Astrocyte of the spinal cord (primary cell): ENCODE measurements around the gene ATXN1.
"Not testable (repeated sequence)": the region's sequence is repeated elsewhere in the genome, so short reads cannot be mapped to it uniquely, and the experiment has no call there.

Experiments used
- DNase-seq: peaks from one replicate; pipeline ENCODE4 v3.0.0; 2011; ENCODE audit warnings: low read depth, low spot score
- H3K4me3 ChIP-seq: 2 replicates; pipeline ENCODE4 v1.5.1; 2011; ENCODE audit warnings: low read depth, mild to moderate bottlenecking, low read length, moderate library complexity
- in situ Hi-C: cut with HindIII; loops from 2 replicates; pipeline ENCODE4 v1.10.0; 2017; ENCODE audit warnings: low sequenced_read_pairs
- TF ChIP-seq, protein P1 (sequence below): IDR thresholded peaks from 2 replicates; pipeline ENCODE4 v1.5.1; 2012; ENCODE audit warnings: low read depth, mild to moderate bottlenecking, low read length, inconsistent platforms

The ATXN1 gene

DNA sequence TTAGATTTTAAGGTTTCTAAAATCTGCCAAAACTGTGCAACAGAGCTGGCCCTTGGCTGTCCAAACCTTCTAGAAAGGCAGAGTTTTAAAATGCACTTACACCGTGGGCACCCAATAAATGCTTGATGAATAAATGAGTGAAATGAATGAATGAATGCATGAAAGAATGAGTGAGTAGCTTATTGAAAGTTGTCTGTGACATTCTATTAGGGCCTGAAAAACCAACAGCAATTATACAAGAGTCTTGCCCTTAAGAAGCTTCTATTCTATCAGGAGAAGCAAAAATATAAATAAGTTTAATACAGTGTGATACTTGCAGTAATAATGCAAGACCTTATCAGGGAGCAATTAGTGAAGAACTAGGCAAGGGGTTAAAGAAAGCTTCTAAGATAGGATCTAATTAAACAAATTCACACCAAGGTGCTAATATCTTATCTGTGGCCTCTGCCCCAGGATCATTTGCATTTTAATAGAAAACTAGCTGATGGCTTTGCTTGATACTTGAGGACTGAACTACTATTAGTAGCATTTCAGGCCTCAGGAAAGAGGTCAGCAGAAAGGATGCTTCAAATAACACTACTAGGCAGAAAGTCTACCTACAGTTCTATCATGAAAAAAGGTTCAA, 292.2 kb downstream of the ATXN1 start:
- in situ Hi-C loops, result no loop called here
- no peak overlapping the region for H3K4me3 ChIP-seq
- TF ChIP-seq, protein P1, sequence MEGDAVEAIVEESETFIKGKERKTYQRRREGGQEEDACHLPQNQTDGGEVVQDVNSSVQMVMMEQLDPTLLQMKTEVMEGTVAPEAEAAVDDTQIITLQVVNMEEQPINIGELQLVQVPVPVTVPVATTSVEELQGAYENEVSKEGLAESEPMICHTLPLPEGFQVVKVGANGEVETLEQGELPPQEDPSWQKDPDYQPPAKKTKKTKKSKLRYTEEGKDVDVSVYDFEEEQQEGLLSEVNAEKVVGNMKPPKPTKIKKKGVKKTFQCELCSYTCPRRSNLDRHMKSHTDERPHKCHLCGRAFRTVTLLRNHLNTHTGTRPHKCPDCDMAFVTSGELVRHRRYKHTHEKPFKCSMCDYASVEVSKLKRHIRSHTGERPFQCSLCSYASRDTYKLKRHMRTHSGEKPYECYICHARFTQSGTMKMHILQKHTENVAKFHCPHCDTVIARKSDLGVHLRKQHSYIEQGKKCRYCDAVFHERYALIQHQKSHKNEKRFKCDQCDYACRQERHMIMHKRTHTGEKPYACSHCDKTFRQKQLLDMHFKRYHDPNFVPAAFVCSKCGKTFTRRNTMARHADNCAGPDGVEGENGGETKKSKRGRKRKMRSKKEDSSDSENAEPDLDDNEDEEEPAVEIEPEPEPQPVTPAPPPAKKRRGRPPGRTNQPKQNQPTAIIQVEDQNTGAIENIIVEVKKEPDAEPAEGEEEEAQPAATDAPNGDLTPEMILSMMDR, result no peak
- DNase-seq, result no peak

DNA sequence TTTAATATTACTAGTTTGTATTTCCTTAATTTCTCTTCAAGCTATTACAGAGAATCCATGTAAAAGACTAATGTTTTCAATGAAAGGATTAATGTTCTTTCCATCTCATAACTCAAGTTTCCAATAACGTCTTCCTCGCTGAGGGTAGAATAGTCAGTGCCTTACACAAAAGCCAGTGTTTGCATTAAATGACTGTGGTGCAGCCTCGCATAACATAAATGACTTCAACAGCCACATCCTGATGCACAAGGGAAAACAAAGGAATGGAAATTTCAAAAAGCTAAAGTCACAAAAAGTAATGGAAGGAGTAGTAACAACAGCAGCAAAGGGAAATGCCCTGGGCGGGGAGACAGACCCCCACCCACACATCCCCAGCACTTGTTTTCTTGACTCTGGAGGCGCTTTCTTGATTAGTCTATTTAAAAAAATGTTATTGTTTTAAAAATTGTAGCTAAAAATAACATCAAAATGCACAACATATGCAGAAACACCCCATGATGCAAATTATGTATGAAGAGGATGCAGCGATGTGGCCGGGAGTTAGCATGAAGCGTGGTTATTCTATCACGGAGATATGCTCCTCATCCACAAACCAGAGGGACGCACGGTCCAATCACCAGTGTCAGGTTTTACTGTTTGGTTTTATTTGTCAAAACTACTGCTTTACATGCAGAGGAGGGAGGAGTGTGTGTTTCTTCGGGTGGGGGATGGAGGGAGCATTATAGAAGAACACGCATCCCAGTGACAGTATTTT, 294.3 kb downstream of the ATXN1 start:
- DNase-seq, result no peak
- in situ Hi-C loops, result no loop called here
- H3K4me3 ChIP-seq, result no peak overlapping the region
- TF ChIP-seq, protein P1, result no peak

DNA sequence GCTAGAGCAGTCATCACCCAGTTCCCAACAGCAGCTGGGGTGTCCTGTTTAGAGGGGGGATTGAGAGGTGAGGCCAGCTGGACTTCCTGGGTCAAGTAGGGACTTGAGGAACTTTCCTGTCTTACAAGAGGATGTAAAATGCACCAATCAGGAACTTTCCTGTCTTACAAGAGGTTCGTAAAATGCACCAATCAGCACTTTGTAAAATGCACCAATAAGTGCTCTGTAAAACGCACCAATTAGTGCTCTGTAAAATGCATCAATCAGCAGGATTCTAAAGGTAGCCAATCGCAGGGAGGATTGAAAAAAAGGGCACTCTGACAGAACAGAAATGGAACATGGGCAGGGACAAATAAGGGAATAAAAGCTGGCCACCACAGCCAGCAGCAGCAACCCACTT, 297.2 kb downstream of the ATXN1 start:
- DNase-seq, result no peak
- TF ChIP-seq, protein P1, result no peak
- H3K4me3 ChIP-seq, result no peak overlapping the region
- in situ Hi-C loops, result no loop called here

DNA sequence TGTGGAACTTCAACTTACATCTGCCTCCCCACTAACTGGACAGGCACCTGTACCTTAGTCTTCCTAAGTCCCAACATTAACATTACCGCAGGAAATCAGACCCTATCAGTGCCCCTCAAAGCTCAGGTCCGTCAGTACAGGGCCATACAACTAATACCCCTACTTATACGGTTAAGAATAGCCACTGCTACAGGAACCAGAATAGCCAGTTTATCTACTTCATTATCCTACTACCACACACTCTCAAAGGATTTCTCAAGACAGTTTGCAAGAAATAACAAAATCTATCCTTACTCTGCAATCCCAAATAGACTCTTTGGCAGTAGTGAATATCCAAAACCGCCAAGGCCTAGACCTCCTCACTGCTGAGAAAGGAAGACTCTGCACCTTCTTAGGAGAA, 298.0 kb downstream of the ATXN1 start:
- H3K4me3 ChIP-seq, DNase-seq, in situ Hi-C loops: not testable (repeated sequence)

DNA sequence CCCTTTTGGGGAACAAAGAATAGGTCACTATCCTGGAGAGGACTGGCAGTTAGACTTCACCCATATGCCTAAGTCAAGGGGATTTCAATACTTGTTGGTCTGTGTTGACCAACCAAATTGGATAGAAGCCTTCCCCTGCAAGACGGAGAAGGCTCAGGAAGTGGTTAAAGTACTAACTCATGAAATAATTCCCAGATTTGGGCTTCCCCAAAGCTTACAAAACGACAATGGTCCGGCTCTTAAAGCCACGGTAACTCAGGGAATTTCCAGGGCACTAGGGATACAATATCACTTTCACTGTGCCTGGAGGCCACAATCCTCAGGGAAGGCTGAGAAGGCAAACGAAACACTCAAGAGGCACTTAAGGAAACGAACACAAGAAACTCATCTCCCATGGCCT, 299.8 kb downstream of the ATXN1 start:
- in situ Hi-C loops, result no loop called here
- TF ChIP-seq, protein P1, result no peak
- H3K4me3 ChIP-seq, result no peak overlapping the region
- no peak for DNase-seq

DNA sequence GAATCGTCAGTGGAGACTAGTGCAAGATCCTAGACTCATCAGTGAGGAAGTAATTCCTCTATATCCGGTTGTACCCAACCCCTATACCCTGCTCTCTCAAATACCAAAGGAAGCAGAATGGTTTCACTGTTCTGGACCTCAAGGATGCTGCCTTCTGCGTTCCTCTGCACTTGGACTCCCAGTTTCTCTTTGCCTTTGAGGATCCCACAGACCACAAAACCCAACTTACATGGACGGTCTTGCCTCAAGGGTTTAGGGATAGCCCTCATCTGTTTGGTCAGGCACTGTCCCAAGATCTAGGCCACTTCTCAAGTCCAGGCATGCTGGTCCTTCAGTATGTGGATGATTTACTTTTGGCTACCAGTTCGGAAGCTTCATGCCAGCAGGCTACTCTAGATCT, 301.8 kb downstream of the ATXN1 start:
- DNase-seq, in situ Hi-C loops: not testable (repeated sequence)

DNA sequence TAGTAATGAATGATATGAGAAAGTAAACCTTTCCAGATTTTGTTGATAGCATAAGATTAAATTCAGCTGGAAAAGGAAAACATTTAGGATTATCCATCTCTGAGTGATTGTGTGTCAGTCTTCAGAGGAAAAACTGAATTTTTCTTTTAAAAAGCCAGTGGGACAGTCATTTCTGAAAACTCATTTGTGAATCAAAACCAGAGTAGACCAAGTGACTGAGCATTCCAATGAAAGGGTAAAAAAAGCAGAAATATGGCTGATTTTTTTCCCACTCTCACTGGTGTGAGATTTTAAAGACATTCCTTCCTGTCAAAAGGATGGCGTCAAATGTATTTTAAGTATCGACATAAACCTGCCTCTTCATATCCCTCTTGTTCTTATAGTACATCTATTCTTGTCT, 308.9 kb downstream of the ATXN1 start:
- no peak for DNase-seq
- H3K4me3 ChIP-seq, result no peak overlapping the region
- in situ Hi-C loops, result no loop called here
- TF ChIP-seq, protein P1, result no peak

More for the DNA sequence above, 301.8 kb downstream of the ATXN1 start:
- H3K4me3 ChIP-seq, result not testable (repeated sequence)
